ENCODE measurements around the gene METTL2A.
A peak's percentile ranks its signal among the peaks of the same experiment; 100 is the strongest.
"Not testable (repeated sequence)": the region's sequence is repeated elsewhere in the genome, so short reads cannot be mapped to it uniquely, and the experiment has no call there.

The METTL2A gene, protein sequence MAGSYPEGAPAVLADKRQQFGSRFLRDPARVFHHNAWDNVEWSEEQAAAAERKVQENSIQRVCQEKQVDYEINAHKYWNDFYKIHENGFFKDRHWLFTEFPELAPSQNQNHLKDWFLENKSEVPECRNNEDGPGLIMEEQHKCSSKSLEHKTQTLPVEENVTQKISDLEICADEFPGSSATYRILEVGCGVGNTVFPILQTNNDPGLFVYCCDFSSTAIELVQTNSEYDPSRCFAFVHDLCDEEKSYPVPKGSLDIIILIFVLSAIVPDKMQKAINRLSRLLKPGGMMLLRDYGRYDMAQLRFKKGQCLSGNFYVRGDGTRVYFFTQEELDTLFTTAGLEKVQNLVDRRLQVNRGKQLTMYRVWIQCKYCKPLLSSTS

DNA sequence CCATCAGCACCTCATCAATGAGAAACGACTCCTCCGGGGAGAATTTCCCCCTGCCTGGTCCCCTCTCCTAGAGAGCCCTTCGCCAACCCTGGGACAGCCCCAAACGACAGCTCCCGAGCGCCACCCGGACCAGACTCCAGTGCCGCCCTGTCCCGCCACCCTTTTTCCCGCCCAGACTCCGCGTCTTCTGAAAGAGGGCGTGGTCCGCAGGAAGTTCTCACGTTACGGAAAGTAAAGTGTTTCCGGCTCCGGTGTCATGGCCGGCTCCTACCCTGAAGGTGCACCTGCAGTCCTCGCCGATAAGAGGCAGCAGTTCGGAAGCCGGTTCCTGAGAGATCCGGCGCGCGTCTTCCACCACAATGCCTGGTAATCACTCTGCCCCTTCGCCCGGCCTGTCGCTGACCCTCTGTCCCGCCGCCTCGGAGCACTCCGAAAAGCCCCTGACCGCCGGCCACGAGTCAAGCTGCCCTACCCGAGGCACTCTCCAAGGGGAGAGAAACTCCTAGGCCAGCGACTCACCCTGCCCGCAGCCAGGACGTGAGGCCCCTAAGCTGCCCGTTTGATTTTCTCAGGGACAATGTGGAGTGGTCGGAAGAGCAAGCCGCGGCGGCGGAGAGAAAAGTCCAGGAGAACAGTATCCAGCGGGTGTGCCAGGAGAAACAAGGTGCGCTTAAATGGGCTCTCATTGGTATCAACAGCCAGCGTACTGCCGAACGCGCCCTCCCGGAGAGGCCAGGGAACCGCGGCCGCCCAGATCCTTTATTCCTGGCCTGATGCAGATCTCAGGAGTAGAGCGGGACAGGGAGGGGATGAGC, at the start of gene METTL2A:
Gene METTL2A, plus strand, starts transcription at position 251 of the 815 bp plus-strand sequence. Its CDS starts 6 bp downstream, at position 257.
- peak; percentile 85 for DNase-seq

DNA sequence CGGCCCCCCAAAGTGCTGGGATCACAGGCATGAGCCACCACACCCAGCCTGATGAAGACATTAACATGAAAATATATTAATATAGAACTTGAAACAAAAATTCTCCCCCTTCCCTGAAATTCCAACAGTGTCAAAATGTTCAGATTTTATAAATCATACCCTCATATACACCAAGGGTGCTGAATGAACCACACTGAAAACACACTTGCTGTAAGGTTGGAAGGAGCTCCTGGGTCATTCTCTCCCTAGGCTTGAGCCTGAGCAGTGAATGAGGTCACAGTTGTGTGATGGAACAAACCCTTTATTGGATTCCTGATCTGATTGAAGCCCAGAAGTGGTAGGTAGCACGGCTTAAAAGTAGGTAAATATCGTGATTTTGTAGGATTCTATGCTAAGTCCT, 43.4 kb upstream of the METTL2A start, which contains the start of gene EFCAB3:
Gene EFCAB3, plus strand, starts transcription at position 301 of the 400 bp plus-strand sequence. CDS start 2,427 bp downstream, outside the sequence.
- no peak for DNase-seq

DNA sequence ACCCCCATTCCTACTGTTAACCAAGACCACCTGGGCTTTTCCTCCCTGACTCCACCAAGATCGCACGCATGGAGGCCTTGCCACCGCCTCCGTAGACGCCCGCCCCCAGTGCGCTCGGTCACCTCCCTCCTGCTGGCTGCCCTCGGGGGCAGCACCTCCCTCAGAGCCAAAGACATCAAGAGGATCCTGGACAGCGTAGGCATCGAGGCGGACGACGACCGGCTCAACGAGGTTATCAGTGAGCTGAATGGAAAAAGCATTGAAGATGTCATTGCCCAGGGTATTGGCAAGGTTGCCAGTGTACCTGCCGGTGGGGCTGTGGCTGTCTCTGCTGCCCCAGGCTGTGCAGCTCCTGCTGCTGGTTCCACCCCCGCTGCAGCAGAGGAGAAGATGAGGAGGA, 42.1 kb upstream of the METTL2A start:
- no peak for DNase-seq

DNA sequence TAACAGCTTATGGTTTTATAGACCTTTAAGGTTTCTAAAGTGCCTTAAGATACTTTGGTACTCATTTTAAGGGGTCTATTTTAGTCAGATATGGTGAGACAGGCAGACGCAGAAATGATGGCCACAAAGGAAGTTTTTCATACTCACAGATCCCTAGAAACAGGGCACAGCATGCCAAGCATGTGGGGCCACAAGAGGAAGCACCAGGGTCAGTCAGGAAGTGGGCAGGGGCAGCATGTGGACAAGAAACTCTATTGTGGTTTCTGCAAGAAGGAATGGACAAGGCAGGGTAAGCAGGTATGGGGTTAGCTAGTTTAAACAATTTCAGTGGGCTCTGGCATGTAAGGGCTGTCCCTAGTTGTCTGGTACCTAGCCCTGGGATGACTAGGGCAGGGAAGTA, 34.8 kb upstream of the METTL2A start:
- no peak for DNase-seq

DNA sequence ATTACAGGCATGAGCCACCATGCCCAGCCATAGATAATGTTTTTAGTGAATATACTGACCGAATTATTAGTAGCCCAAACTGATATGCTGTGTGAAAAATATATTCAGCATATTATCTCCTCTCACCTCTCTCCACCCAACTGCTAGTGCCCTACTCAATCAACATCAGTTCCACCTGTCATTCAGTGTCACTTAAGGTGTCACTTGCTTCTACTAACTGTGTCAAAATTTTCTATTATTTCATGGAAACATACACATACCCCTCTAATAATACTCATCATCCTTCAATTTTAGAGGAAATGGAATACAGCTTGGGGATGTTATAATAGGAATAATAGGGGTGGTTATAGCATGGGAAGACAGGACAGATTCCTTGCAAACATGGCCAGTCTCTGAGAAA, 30.8 kb upstream of the METTL2A start:
- DNase-seq = no peak

DNA sequence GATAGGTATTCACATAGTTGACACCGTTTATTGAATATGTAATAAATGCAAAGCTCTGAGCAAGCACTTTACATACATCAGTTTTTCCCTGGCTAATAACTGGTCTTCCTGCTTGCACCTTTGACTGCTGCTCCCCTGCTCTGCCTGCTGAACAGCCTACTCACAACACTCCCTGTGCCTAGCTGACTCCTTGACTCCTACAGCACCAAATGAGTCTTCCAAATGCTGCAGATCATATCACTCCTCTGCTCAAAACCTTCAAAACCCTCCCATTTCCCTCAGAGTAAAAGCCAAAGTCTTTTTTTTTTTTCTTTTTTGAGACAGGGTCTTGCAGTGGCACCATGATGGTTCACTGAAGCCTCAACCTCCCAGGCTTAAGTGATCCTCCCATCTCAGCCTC, 24.8 kb upstream of the METTL2A start:
- DNase-seq = no peak

DNA sequence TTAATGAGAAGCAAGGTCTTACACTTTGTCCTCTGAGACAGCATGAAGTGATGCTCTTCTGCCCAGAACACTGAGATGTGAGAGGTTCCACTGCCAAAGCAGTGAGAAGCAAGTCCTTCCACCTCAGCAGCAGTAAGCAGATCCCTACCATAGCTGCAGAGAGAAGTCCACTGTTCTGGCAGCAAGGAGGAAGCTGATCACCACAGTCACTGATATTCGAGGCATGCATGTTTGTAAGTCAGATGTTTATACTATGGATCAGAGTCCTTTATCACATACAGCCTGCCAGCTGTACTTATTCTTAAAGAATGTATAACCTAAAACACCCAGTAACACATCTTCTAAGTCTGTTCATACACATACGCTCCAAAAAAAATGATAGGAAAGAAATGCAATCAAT, 18.2 kb upstream of the METTL2A start:
- DNase-seq = no peak

DNA sequence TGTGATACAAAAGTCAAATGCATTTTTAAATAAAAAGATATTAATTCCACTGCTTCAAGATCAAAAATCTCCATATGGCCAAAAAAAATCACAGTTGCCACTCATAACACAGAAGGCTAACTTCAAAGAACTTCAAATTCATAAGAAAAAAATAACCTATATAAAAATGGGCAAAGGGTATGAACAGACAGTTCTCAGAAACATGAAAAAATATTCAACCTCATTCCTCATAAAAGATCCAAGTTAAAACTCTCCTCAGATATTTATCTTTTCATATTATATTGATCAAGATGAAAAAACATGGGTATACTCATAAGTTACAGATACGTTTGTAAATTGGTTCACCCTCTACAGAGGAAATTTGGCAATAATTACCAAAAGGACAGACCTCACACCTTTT, 10.6 kb upstream of the METTL2A start:
- DNase-seq = not testable (repeated sequence)

DNA sequence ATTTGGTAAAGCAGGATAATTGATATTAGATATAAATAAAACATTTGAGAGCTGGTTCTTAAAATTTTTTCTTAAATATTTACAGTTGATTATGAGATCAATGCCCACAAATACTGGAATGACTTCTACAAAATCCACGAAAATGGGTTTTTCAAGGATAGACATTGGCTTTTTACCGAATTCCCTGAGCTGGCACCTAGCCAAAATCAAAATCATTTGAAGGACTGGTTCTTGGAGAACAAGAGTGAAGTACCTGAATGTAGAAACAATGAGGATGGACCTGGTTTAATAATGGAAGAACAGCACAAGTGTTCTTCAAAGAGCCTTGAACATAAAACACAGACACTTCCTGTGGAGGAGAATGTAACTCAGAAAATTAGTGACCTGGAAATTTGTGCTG, 2.5 kb downstream of the METTL2A start:
- not testable (repeated sequence) for DNase-seq

DNA sequence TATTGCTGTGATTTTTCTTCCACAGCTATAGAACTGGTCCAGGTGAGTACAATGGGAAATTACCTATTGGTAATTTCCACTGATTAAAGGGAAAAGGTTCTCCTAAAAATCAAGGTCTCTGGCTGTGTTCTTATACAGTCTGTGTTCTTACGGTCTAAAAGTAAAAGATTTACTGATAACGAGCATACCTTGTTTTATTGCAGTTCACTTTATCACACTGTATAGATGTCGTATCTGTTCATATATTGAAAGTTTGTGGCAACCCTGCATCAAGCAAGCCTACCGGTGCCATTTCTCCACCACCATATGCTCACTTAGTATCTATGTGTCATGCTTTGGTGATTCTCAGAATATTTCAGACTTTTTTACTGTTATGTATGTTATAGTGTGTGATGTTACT, 11.6 kb downstream of the METTL2A start:
- not testable (repeated sequence) for DNase-seq

DNA sequence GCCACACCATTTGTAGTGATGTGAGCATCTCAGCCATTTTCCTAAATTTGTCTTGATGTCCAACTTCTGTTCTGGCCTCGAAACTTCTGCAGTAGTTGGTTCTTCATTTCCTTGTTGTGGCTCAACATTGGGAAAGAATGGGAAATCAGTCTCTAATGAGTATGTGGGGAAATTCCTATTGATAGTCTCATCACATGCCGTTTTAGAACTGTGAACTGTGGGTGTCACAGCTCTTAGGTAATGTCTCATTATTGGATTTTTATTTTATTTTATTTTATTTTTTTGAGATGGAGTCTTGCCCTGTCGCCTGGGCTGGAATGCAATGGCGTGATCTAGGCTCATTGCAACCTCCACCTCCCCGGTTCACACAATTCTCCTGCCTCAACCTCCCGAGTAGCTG, 17.5 kb downstream of the METTL2A start:
- DNase-seq = not testable (repeated sequence)

DNA sequence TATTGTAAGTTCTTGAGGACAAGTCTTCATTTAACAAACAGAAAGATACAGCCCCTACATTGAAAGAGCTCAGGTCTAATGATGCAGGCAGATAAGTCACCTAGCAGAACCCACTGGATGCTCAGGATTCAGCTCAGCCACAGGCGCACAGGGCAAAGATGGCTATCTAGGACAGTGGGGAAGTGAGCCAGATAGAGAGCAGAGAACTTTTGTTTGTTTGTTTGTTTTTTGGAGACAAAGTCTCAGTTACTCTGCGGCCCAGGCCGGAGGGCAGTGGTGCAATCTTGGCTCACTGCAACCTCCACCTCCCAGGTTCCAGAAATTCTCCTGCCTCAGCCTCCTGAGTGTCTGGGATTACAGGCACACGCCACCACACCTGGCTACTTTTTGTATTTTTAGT, 20.4 kb downstream of the METTL2A start:
- no peak for DNase-seq

DNA sequence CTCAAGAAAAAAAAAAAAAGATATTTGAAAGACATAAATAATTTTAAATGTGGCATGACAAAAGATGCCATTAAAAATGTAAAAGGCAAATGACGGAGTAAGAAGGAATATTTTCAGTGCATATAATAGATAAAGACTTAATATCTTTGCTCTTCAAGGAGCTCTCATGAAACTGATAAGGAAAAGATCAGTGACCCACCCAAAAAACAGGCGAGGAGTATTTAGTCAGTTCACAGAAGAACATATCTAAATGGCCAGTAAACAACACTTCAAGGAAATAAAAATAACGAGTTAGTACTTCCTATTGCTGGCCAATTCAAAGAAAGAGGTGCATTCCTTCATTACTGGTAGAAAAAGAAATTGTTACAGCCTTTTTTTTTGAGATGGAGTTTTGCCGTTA, 22.1 kb downstream of the METTL2A start:
- DNase-seq = not testable (repeated sequence)

DNA sequence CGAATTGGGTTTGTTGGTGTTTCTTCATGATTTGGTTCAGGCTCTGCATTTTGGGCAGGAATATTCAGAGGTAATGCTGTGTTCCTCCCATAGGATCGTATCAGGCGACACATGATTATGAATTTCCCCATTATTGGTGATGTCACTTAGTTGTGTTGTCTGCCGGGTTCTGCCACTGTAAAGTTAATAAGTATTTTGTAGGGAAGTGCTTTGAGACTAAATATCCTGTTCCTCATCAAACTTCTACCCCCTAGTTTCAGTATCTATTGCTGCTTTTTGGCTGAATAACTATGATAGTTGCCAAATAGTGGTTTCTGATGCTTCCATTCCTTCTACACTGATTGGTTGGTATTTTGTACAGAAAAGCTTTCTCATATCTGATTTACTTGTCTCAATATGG, 28.5 kb downstream of the METTL2A start:
- not testable (repeated sequence) for DNase-seq

DNA sequence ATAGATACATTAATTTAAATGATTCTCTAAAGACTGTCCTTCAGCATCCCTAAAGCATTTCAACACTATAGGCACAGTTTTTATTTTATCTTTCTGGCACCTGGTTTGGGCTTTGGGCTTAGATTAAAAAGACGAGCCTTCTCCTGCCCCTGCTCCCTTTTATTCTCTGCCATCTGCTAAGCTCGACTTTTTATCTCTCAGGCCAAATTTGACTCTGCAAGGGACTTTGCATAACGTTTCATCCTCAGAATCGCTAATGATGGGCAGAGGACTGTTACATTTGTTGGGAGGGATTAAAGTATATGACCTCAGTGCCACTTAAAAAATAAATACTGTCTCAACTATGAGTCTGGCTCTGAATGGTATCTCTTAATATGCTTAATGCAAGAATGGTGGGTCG, 29.3 kb downstream of the METTL2A start:
- DNase-seq = not testable (repeated sequence)

DNA sequence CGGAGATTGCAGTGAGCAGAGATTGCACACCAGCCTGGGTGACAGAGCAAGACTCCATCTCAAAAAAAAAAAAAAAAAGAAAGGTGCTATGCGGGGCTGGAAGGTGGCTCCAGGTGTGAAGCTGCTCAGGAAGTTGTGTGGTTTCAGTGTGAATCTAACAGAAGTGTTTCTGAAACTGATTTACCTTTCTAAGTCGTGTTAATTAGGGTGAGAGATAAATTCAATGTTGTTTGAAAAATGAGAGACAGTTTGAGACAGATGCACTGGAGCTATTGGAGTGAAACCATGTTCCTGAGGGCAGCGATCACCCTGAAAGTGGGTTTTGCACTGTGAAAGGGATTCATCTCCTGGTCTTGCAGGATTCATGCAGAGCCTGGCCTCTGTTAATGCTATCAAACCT, 30.0 kb downstream of the METTL2A start:
- not testable (repeated sequence) for DNase-seq

DNA sequence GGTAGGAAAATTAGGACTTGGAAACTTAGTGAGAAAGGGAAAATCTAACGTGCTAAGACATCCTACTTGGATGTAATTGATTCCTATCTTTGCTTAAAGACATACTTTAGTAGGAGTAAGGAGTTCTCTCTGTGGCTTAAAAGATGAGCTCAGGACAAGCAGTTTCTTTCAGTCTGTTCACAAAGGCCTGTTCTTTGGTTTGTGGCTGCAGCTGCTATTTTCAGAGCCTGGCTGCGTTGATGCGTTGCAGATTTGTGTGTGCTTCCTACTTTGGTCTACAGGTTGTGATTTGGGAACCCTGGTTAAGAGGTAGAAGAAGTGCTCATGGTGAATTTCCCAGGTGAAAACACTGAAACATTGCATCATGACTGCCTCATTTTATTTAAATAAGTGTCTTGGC, 30.4 kb downstream of the METTL2A start:
- not testable (repeated sequence) for DNase-seq

DNA sequence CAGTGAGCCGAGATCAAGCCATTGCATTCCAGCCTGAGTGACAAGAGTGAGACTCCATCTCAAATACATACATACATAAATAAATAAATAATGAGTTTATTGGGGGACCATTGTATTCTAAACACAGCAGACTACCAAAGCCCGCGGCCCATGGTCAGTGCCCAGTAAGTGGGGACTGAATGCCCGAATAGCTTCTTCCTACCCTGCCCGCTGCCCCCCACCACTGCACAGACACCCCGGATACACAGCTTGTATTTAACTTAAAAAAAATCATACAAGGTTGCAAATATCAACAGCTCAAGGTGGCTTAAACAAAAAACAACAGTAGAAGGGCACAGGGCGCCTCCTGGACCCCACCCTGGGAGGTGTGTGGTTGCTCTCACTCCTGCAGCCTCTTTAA, 32.3 kb downstream of the METTL2A start:
- no peak for DNase-seq

DNA sequence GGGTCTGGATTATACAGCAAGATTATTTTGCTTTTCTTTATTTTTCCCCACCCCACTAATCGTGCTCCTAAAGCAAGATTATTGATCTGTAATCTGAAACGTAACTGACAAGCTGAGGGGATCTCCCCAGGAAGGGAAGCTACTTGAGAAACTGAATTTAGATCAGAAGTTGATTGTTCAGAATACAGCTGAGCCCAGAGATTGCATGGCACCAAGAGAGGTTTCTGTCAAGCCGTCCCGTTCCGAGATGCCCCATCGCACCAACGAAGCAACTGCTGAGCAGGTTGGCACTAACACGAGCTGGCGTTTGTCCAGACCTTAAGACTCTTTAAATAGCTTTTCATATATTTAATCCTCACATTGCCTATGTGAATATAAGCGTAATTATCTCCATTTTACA, 34.8 kb downstream of the METTL2A start:
- not testable (repeated sequence) for DNase-seq

DNA sequence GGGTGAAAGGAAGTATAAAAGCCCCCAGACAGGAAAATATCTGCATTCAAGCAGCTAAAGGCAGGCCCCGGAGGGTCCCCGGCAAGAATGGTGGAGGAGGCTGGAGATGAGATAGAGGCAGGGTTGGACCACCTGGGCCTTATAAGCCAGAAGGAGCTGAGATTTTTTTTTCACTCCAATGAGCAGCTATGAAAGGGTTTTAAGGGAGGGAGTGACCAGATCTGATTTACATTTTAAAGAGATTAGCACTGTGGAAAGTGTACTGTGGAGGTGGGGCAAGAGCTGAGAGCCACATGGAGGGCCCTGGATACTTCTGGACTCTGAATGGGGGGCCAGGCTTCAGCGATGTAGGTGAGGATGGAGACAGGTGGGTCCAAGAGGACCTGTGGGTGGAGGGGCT, 40.7 kb downstream of the METTL2A start:
- DNase-seq = not testable (repeated sequence)

DNA sequence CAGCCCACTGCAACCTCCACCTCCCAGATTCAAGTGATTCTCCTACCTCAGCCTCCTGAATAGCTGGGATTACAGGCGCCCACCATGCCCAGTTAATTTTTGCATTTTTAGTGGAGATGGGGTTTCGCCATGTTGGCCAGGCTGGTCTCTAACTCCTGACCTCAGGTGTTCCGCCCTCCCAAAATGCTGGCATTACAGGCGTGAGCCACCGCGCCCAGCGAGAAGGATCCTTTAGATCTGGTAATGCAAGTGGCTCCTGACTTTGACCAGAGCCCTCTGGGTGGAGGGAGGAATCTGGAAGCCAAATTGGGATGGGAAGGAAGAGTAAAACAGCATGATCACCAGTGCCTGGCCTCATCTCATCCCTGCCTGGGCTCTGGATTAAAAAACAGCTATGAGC, 41.6 kb downstream of the METTL2A start:
- not testable (repeated sequence) for DNase-seq

DNA sequence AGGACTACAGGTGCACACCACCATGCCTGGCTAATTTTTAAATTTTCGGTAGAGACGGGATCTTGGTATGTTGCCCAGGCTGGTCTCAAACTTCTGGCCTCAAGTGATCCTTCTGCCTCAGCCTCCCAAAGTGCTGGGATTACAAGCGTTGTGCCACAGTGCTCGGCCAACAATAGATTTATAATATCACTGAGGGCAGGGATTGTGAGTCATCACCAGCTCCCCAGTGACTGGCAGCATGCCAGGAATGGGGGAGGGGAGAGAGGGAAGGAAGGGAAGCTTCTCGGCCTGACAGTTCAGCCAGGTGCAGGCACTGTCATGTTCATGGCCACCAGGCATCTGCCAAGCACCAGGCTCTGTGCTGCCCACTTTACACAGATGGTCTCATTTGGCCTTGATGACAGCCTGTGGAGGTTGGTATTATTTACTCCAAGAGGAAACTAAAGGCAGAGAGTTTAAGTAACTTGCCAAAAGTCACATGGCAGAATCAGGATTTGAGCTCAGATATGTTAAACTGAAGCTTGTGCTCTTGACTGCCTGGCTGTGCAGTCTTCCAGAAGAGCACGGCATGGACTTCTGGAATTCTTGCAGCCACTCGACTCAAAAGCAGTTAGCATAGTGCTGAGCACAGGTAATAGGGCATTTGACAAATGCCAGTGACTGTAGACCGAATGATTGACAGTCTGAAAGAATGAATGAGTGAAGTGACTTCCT, 47.1 kb downstream of the METTL2A start:
- peak; percentile 75 for DNase-seq

DNA sequence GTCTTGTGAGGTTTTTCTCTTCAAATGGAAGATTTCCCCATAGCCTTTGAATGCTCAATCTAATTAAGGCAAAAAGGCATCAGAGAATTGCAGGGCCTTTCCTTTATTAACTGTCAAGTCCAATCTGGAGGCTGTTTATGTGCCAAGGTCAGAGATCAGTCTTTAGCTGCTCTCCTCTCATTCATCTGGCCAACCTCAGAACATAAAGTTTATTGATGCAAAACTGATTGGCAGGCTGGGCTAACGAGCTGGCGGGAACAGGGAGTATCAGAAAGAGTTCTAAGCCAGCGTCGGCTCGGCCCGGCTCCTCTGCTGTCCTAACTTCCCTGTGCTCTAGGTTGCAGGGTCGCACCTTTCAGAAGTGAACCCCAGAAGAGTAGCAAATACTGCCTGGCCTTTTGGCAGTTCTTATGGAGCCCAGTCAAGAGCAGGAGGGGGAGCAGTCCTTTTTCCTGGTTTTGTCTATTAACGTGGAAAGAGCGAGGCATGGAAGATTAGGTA, 47.7 kb downstream of the METTL2A start:
- DNase-seq = not testable (repeated sequence)
